H1 (cell line): Measurements from ENCODE around the gene USP35. TPM values are rescaled to one million over a fixed set of nuclear protein-coding genes. Genes with fewer than 3 reads are reported as not detected.

Experiments
- polyA plus RNA-seq, 7 experiments: library from polyadenylated mRNA; depleted of rRNA in 3 of 7; stranded (reverse) in 5 of 7; unstranded in 2 of 7; fragments of >200 nt in 5 of 7; fragments of 200-250 nt in 2 of 7; gene quantifications; 1 replicate in 5 of 7; 2 replicates in 1 of 7; 4 replicates in 1 of 7; pipeline versions ENCODE4 v1.2.1 to v1.2.3, GENCODE V29; 2011 to 2013; ENCODE audit warnings: missing spikeins in 2 of 7, mixed read lengths in 2 of 7
- total RNA-seq: library from RNA; stranded (reverse); fragmentation: NEBNext Ultra II Directional; extraction: Animal tissue kit (Norgen Biotek cat#: 25700); gene quantifications from 2 replicates; pipeline ENCODE4 v1.2.1, GENCODE V29; 2021
- TF ChIP-seq, protein P1 (sequence below): fragments of 300-600 bp; sonication (generic); IDR thresholded peaks from 2 replicates; pipeline ENCODE4 v1.7.1; 2012; ENCODE audit warnings: low read length, moderate library complexity, mild to moderate bottlenecking, inconsistent platforms; ENCODE audit not compliant: insufficient replicate concordance

USP35 gene
- total and polyA plus RNA-seq, 2 of the 8 experiments (the other 6 are each of a cell fraction or from before 2014, with no cell fraction given), result 4.6 to 6.8 TPM

DNA sequence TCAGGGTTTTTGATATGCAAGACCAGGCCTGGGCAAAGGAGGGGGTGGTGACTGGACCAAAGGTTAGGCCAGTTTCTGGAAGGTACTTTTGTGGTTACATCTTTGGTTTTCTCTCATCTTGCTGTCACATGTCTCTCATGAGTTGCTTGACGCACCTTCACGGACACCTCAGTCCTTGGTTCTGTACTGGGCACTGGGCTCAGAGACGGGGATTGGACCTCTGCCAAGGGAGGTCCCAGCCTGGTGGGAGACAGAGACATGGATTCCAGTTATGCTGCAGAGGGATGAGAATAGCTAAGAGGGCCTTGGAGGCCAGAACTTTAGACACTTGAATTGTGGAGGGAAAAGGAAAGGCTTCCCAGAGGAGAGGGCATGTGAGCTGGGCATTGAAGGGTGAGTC is 1.7 kb downstream of the USP35 start (continued):
- TF ChIP-seq, protein P1, sequence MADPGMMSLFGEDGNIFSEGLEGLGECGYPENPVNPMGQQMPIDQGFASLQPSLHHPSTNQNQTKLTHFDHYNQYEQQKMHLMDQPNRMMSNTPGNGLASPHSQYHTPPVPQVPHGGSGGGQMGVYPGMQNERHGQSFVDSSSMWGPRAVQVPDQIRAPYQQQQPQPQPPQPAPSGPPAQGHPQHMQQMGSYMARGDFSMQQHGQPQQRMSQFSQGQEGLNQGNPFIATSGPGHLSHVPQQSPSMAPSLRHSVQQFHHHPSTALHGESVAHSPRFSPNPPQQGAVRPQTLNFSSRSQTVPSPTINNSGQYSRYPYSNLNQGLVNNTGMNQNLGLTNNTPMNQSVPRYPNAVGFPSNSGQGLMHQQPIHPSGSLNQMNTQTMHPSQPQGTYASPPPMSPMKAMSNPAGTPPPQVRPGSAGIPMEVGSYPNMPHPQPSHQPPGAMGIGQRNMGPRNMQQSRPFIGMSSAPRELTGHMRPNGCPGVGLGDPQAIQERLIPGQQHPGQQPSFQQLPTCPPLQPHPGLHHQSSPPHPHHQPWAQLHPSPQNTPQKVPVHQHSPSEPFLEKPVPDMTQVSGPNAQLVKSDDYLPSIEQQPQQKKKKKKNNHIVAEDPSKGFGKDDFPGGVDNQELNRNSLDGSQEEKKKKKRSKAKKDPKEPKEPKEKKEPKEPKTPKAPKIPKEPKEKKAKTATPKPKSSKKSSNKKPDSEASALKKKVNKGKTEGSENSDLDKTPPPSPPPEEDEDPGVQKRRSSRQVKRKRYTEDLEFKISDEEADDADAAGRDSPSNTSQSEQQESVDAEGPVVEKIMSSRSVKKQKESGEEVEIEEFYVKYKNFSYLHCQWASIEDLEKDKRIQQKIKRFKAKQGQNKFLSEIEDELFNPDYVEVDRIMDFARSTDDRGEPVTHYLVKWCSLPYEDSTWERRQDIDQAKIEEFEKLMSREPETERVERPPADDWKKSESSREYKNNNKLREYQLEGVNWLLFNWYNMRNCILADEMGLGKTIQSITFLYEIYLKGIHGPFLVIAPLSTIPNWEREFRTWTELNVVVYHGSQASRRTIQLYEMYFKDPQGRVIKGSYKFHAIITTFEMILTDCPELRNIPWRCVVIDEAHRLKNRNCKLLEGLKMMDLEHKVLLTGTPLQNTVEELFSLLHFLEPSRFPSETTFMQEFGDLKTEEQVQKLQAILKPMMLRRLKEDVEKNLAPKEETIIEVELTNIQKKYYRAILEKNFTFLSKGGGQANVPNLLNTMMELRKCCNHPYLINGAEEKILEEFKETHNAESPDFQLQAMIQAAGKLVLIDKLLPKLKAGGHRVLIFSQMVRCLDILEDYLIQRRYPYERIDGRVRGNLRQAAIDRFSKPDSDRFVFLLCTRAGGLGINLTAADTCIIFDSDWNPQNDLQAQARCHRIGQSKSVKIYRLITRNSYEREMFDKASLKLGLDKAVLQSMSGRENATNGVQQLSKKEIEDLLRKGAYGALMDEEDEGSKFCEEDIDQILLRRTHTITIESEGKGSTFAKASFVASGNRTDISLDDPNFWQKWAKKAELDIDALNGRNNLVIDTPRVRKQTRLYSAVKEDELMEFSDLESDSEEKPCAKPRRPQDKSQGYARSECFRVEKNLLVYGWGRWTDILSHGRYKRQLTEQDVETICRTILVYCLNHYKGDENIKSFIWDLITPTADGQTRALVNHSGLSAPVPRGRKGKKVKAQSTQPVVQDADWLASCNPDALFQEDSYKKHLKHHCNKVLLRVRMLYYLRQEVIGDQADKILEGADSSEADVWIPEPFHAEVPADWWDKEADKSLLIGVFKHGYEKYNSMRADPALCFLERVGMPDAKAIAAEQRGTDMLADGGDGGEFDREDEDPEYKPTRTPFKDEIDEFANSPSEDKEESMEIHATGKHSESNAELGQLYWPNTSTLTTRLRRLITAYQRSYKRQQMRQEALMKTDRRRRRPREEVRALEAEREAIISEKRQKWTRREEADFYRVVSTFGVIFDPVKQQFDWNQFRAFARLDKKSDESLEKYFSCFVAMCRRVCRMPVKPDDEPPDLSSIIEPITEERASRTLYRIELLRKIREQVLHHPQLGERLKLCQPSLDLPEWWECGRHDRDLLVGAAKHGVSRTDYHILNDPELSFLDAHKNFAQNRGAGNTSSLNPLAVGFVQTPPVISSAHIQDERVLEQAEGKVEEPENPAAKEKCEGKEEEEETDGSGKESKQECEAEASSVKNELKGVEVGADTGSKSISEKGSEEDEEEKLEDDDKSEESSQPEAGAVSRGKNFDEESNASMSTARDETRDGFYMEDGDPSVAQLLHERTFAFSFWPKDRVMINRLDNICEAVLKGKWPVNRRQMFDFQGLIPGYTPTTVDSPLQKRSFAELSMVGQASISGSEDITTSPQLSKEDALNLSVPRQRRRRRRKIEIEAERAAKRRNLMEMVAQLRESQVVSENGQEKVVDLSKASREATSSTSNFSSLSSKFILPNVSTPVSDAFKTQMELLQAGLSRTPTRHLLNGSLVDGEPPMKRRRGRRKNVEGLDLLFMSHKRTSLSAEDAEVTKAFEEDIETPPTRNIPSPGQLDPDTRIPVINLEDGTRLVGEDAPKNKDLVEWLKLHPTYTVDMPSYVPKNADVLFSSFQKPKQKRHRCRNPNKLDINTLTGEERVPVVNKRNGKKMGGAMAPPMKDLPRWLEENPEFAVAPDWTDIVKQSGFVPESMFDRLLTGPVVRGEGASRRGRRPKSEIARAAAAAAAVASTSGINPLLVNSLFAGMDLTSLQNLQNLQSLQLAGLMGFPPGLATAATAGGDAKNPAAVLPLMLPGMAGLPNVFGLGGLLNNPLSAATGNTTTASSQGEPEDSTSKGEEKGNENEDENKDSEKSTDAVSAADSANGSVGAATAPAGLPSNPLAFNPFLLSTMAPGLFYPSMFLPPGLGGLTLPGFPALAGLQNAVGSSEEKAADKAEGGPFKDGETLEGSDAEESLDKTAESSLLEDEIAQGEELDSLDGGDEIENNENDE, result no peak
